Gastroesophageal sphincter (tissue), 3 donors: Measurements from ENCODE around the gene FLG2.

Source experiments
- CTCF ChIP-seq, 4 experiments: fragments of 200-600 bp in 2 of 4; fragments of 450-650 bp in 2 of 4; sonication (generic) in 1 of 4; IDR thresholded peaks; one replicate each; pipeline ENCODE4 v1.5.1; 2017 to 2019; ENCODE audit warnings: antibody characterized with exemption in 4 of 4, mild to moderate bottlenecking in 2 of 4, moderate library complexity in 2 of 4
- POLR2AphosphoS5 ChIP-seq: sonication (generic); formaldehyde crosslinking; IDR thresholded peaks from one replicate; pipeline ENCODE4 v1.6.1; 2017; ENCODE audit warnings: antibody characterized with exemption

- TF ChIP-seq CTCF (IDR thresholded peaks at IDR 0.05) (no peak), POLR2AphosphoS5 (no peak)
Observed at GRCh38 chr1:152348447-152348846, 11.4 kb downstream of the FLG2 start.
